SK-N-SH (cell line): ENCODE measurements around the gene CHCHD3. TPM values are rescaled to one million over a fixed set of nuclear protein-coding genes. Genes with fewer than 3 reads are reported as not detected.

Experiments used
- CTCF ChIA-PET: fragments of 300-600, 350-600 bp; formaldehyde crosslinking; extraction: SDS; loops from one replicate; lab custom pipeline; 2021; lab: Yijun Ruan, JAX
- POLR2A ChIA-PET: fragments of 350-600 bp; sonication (Branson Sonifier 250); formaldehyde crosslinking; extraction: SDS; loops from one replicate; lab custom pipeline; 2020; ENCODE audit warnings: antibody characterized with exemption, inconsistent platforms; lab: Yijun Ruan, JAX
- DNase-seq: peaks from one replicate; pipeline ENCODE4 v3.0.0; 2012
- H2AFZ ChIP-seq: fragments of 200-600 bp; sonication (generic); 2 replicates; pipeline ENCODE4 v1.8.1; 2016; ENCODE audit warnings: antibody characterized with exemption, mild to moderate bottlenecking, low read depth
- H3F3A ChIP-seq: fragments of 200-600 bp; sonication (generic); replicated peaks from 2 replicates; pipeline ENCODE3; 2016; ENCODE audit warnings: antibody characterized with exemption, mild to moderate bottlenecking; ENCODE audit not compliant: insufficient read depth
- H3K27ac ChIP-seq, 2 experiments: fragments of 200-500 bp in 1 of 2; fragments of 200-600 bp in 1 of 2; sonication (Bioruptor generic) in 1 of 2; sonication (generic), shearing (Covaris generic) in 1 of 2; 2 replicates each; pipeline versions ENCODE4 v1.5.1 to v1.6.1; 2014 to 2016; ENCODE audit warnings: low read depth in 2 of 2, inconsistent platforms in 1 of 2, low read length in 1 of 2, mild to moderate bottlenecking in 1 of 2, mixed read lengths in 1 of 2
- H3K27me3 ChIP-seq: fragments of 200-600 bp; sonication (generic), shearing (Covaris generic); 2 replicates; pipeline ENCODE4 v1.6.1; 2016; ENCODE audit warnings: mixed run types; ENCODE audit not compliant: insufficient read depth
- H3K36me3 ChIP-seq, 2 experiments: fragments of 200-500 bp in 1 of 2; fragments of 200-600 bp in 1 of 2; sonication (Bioruptor generic) in 1 of 2; sonication (generic) in 1 of 2; replicated peaks in 1 of 2; 2 replicates each; pipeline versions ENCODE3 to v1.5.1; 2014 to 2016; ENCODE audit warnings: low read length in 1 of 2, mild to moderate bottlenecking in 1 of 2; ENCODE audit not compliant: insufficient read depth in 2 of 2, control insufficient read depth in 1 of 2
- H3K4me1 ChIP-seq, 2 experiments: fragments of 200-500 bp in 1 of 2; fragments of 200-600 bp in 1 of 2; sonication (Bioruptor generic) in 1 of 2; sonication (generic), shearing (Covaris generic) in 1 of 2; 2 replicates each; pipeline versions ENCODE4 v1.5.1 to v1.6.1; 2014 to 2016; ENCODE audit warnings: low read depth in 1 of 2, low read length in 1 of 2, mixed run types in 1 of 2; ENCODE audit not compliant: insufficient read depth in 2 of 2, control insufficient read depth in 1 of 2
- H3K4me2 ChIP-seq: fragments of 200-600 bp; sonication (generic), shearing (Covaris generic); 2 replicates; pipeline ENCODE4 v1.6.1; 2017; ENCODE audit warnings: mixed run types
- H3K4me3 ChIP-seq, 2 experiments: fragments of 200-500 bp in 1 of 2; fragments of 200-600 bp in 1 of 2; sonication (Bioruptor generic) in 1 of 2; sonication (generic), shearing (Covaris generic) in 1 of 2; 2 replicates each; pipeline versions ENCODE4 v1.5.1 to v1.8.1; 2014 to 2016; ENCODE audit warnings: low read depth in 2 of 2, inconsistent platforms in 1 of 2, low read length in 1 of 2, mild to moderate bottlenecking in 1 of 2, mixed read lengths in 1 of 2, moderate library complexity in 1 of 2
- H3K79me2 ChIP-seq: fragments of 200-600 bp; sonication (generic); 2 replicates; pipeline ENCODE4 v1.8.1; 2017; ENCODE audit warnings: mild to moderate bottlenecking; ENCODE audit not compliant: insufficient read depth
- H3K9ac ChIP-seq: fragments of 200-600 bp; sonication (generic); 2 replicates; pipeline ENCODE4 v1.6.1; 2017; ENCODE audit warnings: mixed run types
- H3K9me2 ChIP-seq: fragments of 200-600 bp; sonication (generic); 2 replicates; pipeline ENCODE4 v1.6.1; 2017; ENCODE audit warnings: mixed run types
- H3K9me3 ChIP-seq: fragments of 200-600 bp; sonication (generic); 2 replicates; pipeline ENCODE4 v1.6.1; 2017; ENCODE audit warnings: mixed run types, mild to moderate bottlenecking, moderate library complexity
- H4K20me1 ChIP-seq: fragments of 200-600 bp; sonication (generic); 2 replicates; pipeline ENCODE4 v1.6.1; 2017; ENCODE audit warnings: mild to moderate bottlenecking, mixed run types; ENCODE audit not compliant: insufficient read depth
- ELF1 ChIP-seq: IDR thresholded peaks from 2 replicates; pipeline ENCODE4 v1.4.0; 2012
- EZH2phosphoT487 ChIP-seq: fragments of 200-600 bp; sonication (generic); IDR thresholded peaks from 2 replicates; pipeline ENCODE4 v1.6.1; 2017; ENCODE audit warnings: low read depth, mixed run types, mild to moderate bottlenecking, antibody characterized with exemption, moderate library complexity, borderline replicate concordance
- GABPA ChIP-seq: IDR thresholded peaks from 2 replicates; pipeline ENCODE4 v1.4.0; 2012; ENCODE audit warnings: low read depth, mild to moderate bottlenecking
- GATA2 ChIP-seq: sonication (generic); formaldehyde crosslinking; IDR thresholded peaks from 2 replicates; pipeline ENCODE4 v1.5.0; 2020; ENCODE audit warnings: mild to moderate bottlenecking, missing genetic modification reagents
- IRF3 ChIP-seq: fragments of 150-350 bp; IDR thresholded peaks from 2 replicates; pipeline ENCODE4 v1.6.1; 2016; ENCODE audit warnings: mild to moderate bottlenecking, low read depth, low read length
- JUND ChIP-seq: IDR thresholded peaks from 2 replicates; pipeline ENCODE4 v1.4.0; 2012
- MXI1 ChIP-seq: IDR thresholded peaks from 2 replicates; pipeline ENCODE4 v1.6.1; 2012; ENCODE audit warnings: mild to moderate bottlenecking, low read depth, low read length, improper control_type of control experiment
- POLR2AphosphoS5 ChIP-seq: IDR thresholded peaks from 2 replicates; pipeline ENCODE4 v1.6.1; 2012; ENCODE audit warnings: low read depth, low read length
- RAD21 ChIP-seq: IDR thresholded peaks from 2 replicates; pipeline ENCODE4 v1.6.1; 2012; ENCODE audit warnings: mild to moderate bottlenecking, low read length
- RCOR1 ChIP-seq: fragments of 150-350 bp; IDR thresholded peaks from 2 replicates; pipeline ENCODE4 v1.6.1; 2017; ENCODE audit warnings: antibody characterized with exemption, low read length
- RFX5 ChIP-seq: IDR thresholded peaks from 2 replicates; pipeline ENCODE4 v1.6.1; 2012; ENCODE audit warnings: mild to moderate bottlenecking, improper control_type of control experiment, low read length
- SIN3A ChIP-seq: IDR thresholded peaks from 2 replicates; pipeline ENCODE4 v1.6.1; 2012; ENCODE audit warnings: low read depth, mild to moderate bottlenecking, low read length, moderate library complexity, borderline replicate concordance
- SMC3 ChIP-seq: IDR thresholded peaks from 2 replicates; pipeline ENCODE4 v1.6.1; 2012; ENCODE audit warnings: low read depth, low read length, improper control_type of control experiment
- TAF1 ChIP-seq: IDR thresholded peaks from 2 replicates; pipeline ENCODE4 v1.6.1; 2012; ENCODE audit warnings: low read depth, mild to moderate bottlenecking, low read length, moderate library complexity, borderline replicate concordance
- TCF12 ChIP-seq: IDR thresholded peaks from 2 replicates; pipeline ENCODE4 v1.4.0; 2012
- USF1 ChIP-seq: IDR thresholded peaks from 2 replicates; pipeline ENCODE4 v1.4.0; 2012; ENCODE audit warnings: low read depth, borderline replicate concordance
- USF2 ChIP-seq: fragments of 150-350 bp; IDR thresholded peaks from 2 replicates; pipeline ENCODE4 v1.6.1; 2017; ENCODE audit warnings: antibody characterized with exemption, low read length, low read depth, borderline replicate concordance
- WGBS: methylation state at CpG from one replicate; pipeline ENCODE4 v1.1.6; 2017; ENCODE audit warnings: low lambda C conversion rate; 5-methylcytosine and 5-hydroxymethylcytosine counted together
- polyA plus RNA-seq, 3 experiments: library from polyadenylated mRNA; depleted of rRNA; stranded (reverse); fragments of >200 nt; gene quantifications; 2 replicates each; pipeline ENCODE4 v1.2.3, GENCODE V29; 2012
- TF ChIP-seq, protein P1 (sequence below): IDR thresholded peaks from 2 replicates; pipeline ENCODE4 v1.4.0; 2012; ENCODE audit warnings: low read depth
- TF ChIP-seq, protein P2 (sequence below): IDR thresholded peaks from 2 replicates; pipeline ENCODE4 v1.4.0; 2012; ENCODE audit warnings: low read depth, borderline replicate concordance
- TF ChIP-seq, protein P3 (sequence below): IDR thresholded peaks from 2 replicates; pipeline ENCODE4; 2012

Gene CHCHD3
- polyA plus RNA-seq, 1 of the 3 experiments (the other 2 are of a cell fraction), result 97.1 TPM

DNA sequence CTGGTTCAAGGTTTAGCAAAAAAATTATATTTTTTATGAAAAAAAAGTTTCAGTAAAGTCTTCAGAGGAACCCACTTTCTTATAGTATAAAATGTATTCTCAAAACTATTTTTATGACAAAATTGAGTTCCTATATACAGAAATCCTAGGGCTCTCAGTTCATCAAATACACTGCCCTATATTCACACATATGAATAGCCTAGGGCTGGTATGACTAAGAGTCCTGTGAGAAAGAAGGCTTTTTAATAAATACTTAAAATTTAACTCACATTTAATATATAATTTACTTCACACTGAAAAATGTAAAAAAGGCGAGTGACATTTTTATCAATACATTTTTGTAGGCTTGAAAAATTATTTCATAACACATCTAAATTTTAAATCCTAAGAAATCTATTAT, 16.6 kb downstream of the CHCHD3 start:
- Histone ChIP-seq H3K9me2 (no peaks in the 10 kb centered on the region), H3K27ac (no peak overlapping the region), H3K79me2 (peaks cover 69% of the 10 kb centered on the region), H3K27me3 (no peaks in the 10 kb centered on the region), H2AFZ (no peak overlapping the region), H3K4me2 (no peak overlapping the region), H3F3A (no peaks in the 10 kb centered on the region), H3K4me1 (peaks cover 0 to 6% of the 10 kb centered on the region in 2 experiments; a peak in 1 of 4 replicates), H3K9ac (no peak overlapping the region), H3K36me3 (peaks cover 44 to 49% of the 10 kb centered on the region in 2 experiments), H3K4me3 (no peak overlapping the region), H4K20me1 (no peaks in the 10 kb centered on the region), H3K9me3 (no peaks in the 10 kb centered on the region)
- ChIA-PET POLR2A (no interaction called here), CTCF (no interaction called here)
- DNase-seq, result no peak
- TF ChIP-seq TCF12, result no peak
- no peak for TF ChIP-seq JUND
- no peak for TF ChIP-seq USF1
- WGBS, result 94% methylated on average over 1 of the region's 1 CpG

- no peaks in the 10 kb centered on the region for H3K27me3 ChIP-seq
- CTCF ChIA-PET, result interaction anchor here (1.3 kb wide), 1 partner anchor 13 kb away, joined by 5 read pairs; no protein-coding TSS in a partner anchor
- WGBS, result 96% methylated on average over 4 of the region's 4 CpGs
- DNase-seq, result no peak
- no peaks in the 10 kb centered on the region for H3K9me2 ChIP-seq
- no peak overlapping the region for H3K4me3 ChIP-seq
- no peak overlapping the region for H3K4me2 ChIP-seq
- H3K9ac ChIP-seq, result no peak overlapping the region
- no peak overlapping the region for H2AFZ ChIP-seq
- peaks cover 38 to 43% of the 10 kb centered on the region in 2 experiments for H3K36me3 ChIP-seq
- H3K4me1 ChIP-seq, result peaks cover 0 to 6% of the 10 kb centered on the region in 2 experiments; a peak in 1 of 4 replicates
- TF ChIP-seq SIN3A, result no peak
- TF ChIP-seq POLR2AphosphoS5, result no peak
- TF ChIP-seq GABPA, result no peak
- TF ChIP-seq IRF3, result no peak
- TF ChIP-seq USF2, result no peak
- TF ChIP-seq RCOR1, result no peak
- TF ChIP-seq, protein P1, sequence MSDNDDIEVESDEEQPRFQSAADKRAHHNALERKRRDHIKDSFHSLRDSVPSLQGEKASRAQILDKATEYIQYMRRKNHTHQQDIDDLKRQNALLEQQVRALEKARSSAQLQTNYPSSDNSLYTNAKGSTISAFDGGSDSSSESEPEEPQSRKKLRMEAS, result no peak
- TF ChIP-seq, protein P2, sequence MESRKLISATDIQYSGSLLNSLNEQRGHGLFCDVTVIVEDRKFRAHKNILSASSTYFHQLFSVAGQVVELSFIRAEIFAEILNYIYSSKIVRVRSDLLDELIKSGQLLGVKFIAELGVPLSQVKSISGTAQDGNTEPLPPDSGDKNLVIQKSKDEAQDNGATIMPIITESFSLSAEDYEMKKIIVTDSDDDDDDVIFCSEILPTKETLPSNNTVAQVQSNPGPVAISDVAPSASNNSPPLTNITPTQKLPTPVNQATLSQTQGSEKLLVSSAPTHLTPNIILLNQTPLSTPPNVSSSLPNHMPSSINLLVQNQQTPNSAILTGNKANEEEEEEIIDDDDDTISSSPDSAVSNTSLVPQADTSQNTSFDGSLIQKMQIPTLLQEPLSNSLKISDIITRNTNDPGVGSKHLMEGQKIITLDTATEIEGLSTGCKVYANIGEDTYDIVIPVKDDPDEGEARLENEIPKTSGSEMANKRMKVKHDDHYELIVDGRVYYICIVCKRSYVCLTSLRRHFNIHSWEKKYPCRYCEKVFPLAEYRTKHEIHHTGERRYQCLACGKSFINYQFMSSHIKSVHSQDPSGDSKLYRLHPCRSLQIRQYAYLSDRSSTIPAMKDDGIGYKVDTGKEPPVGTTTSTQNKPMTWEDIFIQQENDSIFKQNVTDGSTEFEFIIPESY, result no peak
- no peak for TF ChIP-seq MXI1
- TF ChIP-seq RFX5, result no peak
- TF ChIP-seq, protein P3, sequence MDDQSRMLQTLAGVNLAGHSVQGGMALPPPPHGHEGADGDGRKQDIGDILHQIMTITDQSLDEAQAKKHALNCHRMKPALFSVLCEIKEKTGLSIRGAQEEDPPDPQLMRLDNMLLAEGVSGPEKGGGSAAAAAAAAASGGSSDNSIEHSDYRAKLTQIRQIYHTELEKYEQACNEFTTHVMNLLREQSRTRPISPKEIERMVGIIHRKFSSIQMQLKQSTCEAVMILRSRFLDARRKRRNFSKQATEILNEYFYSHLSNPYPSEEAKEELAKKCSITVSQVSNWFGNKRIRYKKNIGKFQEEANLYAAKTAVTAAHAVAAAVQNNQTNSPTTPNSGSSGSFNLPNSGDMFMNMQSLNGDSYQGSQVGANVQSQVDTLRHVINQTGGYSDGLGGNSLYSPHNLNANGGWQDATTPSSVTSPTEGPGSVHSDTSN, result no peak
- TF ChIP-seq GATA2 (CRISPR knock-in tag), result no peak
- TF ChIP-seq RAD21, result no peak
- no peak for TF ChIP-seq JUND
- no peak for TF ChIP-seq TAF1
- no peak for TF ChIP-seq EZH2phosphoT487
- TF ChIP-seq ELF1, result no peak
- TF ChIP-seq SMC3, result no peak
- H4K20me1 ChIP-seq, result no peaks in the 10 kb centered on the region
- H3K9me3 ChIP-seq, result no peaks in the 10 kb centered on the region
- peaks cover 73% of the 10 kb centered on the region for H3K79me2 ChIP-seq
- no peak overlapping the region for H3K27ac ChIP-seq
- POLR2A ChIA-PET, result no interaction called here
- no peaks in the 10 kb centered on the region for H3F3A ChIP-seq
Observed at GRCh38 chr7:133064082-133064820, 17.6 kb downstream of the CHCHD3 start.
